Measurements from ENCODE around the gene ANO2. TPM values are rescaled to one million over a fixed set of nuclear protein-coding genes. Genes with fewer than 3 reads are reported as not detected.

ANO2 gene
- total RNA-seq, 4 donors from 2014 or later, result 0.59 to 51.7 (median 15.1) TPM

DNA sequence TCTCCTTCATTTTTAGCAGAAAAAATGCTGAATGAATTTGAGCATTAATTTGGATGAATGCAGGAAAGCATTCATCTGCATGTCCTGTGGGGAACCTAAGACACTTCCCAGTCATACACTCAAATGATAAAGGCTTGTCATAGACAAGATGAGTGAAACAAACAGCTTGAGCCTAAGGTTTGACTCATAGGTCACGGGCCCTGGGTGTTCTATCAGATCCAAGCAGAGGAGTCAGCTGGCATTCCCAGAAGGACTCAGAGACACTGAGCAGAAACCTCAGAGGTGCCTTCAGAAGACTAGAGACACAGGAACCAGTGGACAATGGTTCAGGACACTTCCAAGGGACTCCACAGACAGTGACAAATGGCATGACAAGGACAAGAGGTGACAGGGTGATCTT, 329.3 kb downstream of the ANO2 start:
- Histone ChIP-seq H3K36me3 (no peaks in the 10 kb centered on the region), H3K27ac (no peak overlapping the region), H3K4me3 (no peak overlapping the region), H3K27me3 (no peaks in the 10 kb centered on the region), H3K9me3 (no peaks in the 10 kb centered on the region), H3K4me1 (no peaks in the 10 kb centered on the region)
- intact Hi-C loops (cut with DNase I; ENCODE audit: low total_unique reads), result no loop called here
- DNase-seq, result no peak
- TF ChIP-seq, protein P1, sequence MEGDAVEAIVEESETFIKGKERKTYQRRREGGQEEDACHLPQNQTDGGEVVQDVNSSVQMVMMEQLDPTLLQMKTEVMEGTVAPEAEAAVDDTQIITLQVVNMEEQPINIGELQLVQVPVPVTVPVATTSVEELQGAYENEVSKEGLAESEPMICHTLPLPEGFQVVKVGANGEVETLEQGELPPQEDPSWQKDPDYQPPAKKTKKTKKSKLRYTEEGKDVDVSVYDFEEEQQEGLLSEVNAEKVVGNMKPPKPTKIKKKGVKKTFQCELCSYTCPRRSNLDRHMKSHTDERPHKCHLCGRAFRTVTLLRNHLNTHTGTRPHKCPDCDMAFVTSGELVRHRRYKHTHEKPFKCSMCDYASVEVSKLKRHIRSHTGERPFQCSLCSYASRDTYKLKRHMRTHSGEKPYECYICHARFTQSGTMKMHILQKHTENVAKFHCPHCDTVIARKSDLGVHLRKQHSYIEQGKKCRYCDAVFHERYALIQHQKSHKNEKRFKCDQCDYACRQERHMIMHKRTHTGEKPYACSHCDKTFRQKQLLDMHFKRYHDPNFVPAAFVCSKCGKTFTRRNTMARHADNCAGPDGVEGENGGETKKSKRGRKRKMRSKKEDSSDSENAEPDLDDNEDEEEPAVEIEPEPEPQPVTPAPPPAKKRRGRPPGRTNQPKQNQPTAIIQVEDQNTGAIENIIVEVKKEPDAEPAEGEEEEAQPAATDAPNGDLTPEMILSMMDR (IDR thresholded peaks at IDR 0.05), result no peak
- no peak for TF ChIP-seq POLR2A (IDR thresholded peaks at IDR 0.05)

- Histone ChIP-seq H3K36me3 (no peaks in the 10 kb centered on the region), H3K27ac (no peak overlapping the region), H3K27me3 (no peaks in the 10 kb centered on the region), H3K4me3 (no peak overlapping the region), H3K4me1 (no peaks in the 10 kb centered on the region), H3K9me3 (no peaks in the 10 kb centered on the region)
- TF ChIP-seq, protein P1 (IDR thresholded peaks at IDR 0.05), result no peak
- no peak for TF ChIP-seq POLR2A (IDR thresholded peaks at IDR 0.05)
- intact Hi-C loops (cut with DNase I; ENCODE audit: low total_unique reads), result no loop called here
- no peak for DNase-seq
These were observed 330.8 kb downstream of the ANO2 start for GRCh38 chr12:5614256-5614655.

DNA sequence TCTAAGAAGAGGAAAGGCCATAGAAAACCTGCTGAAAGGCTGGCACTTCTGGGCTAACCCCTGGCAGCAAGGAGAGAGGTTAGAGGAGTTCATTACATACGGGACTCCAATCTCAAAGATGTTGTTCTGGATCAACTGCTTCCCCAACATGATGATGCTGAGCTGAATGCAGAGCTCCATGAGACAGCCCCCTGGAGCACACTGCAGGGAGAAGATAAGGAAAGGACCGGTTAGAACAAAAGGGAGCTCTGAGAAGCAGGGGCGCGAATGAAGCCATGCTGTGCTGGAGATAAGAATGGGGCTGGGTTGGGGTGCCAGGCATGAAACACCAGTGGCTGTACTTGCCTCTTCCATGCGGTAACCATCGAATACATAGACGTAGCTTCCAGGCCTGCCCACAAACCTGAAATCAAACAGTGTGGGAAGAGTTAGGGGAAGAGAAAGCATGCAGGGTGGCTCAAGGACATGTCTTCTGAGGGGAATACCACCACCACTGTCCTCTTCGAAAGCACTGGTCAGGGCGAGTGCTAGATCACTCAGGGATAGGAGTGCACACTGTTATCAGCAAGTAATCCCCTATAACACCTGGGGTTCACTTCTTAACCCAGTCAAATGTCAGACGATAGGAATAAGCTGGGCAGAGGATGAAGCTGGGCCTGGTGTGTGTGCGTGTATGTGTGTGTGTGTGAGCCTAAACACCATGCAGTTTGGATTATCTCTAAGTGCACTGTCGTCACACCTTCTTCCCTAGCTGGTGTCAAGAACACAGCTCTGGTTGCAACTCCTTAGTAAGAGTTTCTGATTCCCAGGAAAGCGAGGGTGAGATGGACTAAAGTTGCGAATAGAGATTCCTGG, 332.3 kb downstream of the ANO2 start:
- no peaks in the 10 kb centered on the region for H3K27me3 ChIP-seq
- H3K9me3 ChIP-seq, result no peaks in the 10 kb centered on the region
- no peak for DNase-seq
- no peak overlapping the region for H3K27ac ChIP-seq
- TF ChIP-seq, protein P1 (IDR thresholded peaks at IDR 0.05), result no peak
- no peak for TF ChIP-seq POLR2A (IDR thresholded peaks at IDR 0.05)
- no peaks in the 10 kb centered on the region for H3K36me3 ChIP-seq
- intact Hi-C loops (cut with DNase I; ENCODE audit: low total_unique reads), result no loop called here
- H3K4me1 ChIP-seq, result no peaks in the 10 kb centered on the region
- H3K4me3 ChIP-seq, result no peak overlapping the region

DNA sequence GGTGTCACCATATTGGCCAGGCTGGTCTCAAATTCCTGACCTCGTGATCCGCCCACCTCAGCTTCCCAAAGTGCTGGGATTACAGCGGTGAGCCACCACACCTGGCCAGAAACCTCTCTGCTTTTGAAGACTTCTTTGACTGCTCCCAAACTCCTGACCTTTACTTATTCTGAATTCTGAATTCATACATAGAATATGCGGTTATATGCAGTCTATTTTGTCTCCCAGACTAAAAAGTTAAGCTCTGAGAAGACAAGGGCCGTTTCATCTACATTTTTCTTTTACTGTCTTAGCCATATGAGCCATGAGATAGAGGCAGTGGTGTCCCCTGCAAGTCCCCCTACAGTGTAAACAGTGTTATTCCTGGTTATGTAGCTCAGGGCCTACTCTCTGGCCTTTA, 333.9 kb downstream of the ANO2 start:
- no peaks in the 10 kb centered on the region for H3K27me3 ChIP-seq
- TF ChIP-seq, protein P1 (IDR thresholded peaks at IDR 0.05), result no peak
- TF ChIP-seq POLR2A (IDR thresholded peaks at IDR 0.05), result no peak
- no peaks in the 10 kb centered on the region for H3K9me3 ChIP-seq
- no peak for DNase-seq
- H3K4me3 ChIP-seq, result no peak overlapping the region
- H3K4me1 ChIP-seq, result no peaks in the 10 kb centered on the region
- intact Hi-C loops (cut with DNase I; ENCODE audit: low total_unique reads), result no loop called here
- H3K27ac ChIP-seq, result no peak overlapping the region
- no peaks in the 10 kb centered on the region for H3K36me3 ChIP-seq

DNA sequence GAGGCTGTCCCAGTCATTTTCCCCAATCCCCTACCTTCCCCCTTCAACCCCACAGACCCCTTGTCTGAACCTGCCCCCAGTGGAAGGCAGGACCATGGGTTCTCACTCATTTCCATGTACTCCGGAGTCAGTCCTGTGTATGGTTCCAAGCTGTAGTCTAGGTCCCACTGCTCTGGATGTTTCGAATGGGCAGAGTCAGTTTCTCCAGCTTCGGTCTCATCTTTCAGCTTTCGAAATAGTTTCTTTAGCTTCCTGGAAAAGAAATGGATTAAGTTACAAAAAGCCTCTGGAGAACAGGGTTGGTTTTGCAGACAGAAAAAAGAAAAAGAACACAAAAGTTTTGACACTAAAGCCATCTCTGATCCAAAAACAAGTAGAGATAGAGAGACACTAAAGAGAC, 345.7 kb downstream of the ANO2 start:
- Histone ChIP-seq H3K27ac (no peak overlapping the region), H3K27me3 (no peaks in the 10 kb centered on the region), H3K4me3 (no peak overlapping the region), H3K4me1 (no peaks in the 10 kb centered on the region), H3K9me3 (no peaks in the 10 kb centered on the region), H3K36me3 (no peaks in the 10 kb centered on the region)
- TF ChIP-seq, protein P1 (IDR thresholded peaks at IDR 0.05), result no peak
- no peak for TF ChIP-seq POLR2A (IDR thresholded peaks at IDR 0.05)
- intact Hi-C loops (cut with DNase I; ENCODE audit: low total_unique reads), result no loop called here
- no peak for DNase-seq

Data from uterus (tissue), 4 donors.